ENCODE results near the gene RPS6KA2.

RPS6KA2 gene

GRCh38 chr6:166627033-166627874 lies at the start of gene RPS6KA2:
Gene RPS6KA2 (minus strand): TSS chr6:166627251. CDS start chr6:166627019, 232 bp downstream.
- TF ChIP-seq POLR2A (IDR thresholded peaks at IDR 0.05; ENCODE audit: low read depth, low read length): peak; percentile 81
- peak; percentile 87 for DNase-seq (ENCODE audit: insufficient read length, low spot score)
- no peak for FAIRE-seq

DNA sequence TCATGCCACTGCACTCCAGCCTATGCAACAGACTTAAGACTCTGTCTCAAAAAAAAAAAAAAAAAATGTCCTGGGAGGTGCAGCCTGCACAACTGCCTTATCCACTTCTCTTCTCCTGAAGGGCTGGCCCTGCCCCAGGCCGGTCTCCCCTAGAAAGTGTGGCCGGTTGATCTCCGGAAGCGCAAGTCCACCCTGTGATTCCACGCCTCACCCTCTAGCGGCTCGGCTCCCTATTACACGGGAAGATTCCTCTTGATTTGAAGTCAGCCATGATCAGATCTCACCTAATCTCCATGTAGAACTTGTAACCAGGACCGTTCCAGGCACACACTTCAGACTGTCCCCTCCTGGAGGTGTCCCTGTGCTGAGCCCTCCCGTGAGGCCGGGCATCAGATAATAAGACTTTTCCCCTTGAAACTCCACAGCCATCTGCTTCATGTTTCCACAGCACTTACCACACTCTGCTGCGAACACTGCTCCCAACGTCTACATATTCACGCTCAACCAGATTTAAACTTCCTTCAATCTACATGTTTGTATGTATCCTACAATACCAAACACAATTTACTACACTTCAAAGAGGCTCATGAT lies 49.3 kb upstream of the RPS6KA2 start:
- DNase-seq (ENCODE audit: insufficient read length, low spot score) (no peak), FAIRE-seq (no peak)
- no peak for TF ChIP-seq POLR2A (IDR thresholded peaks at IDR 0.05; ENCODE audit: low read depth, low read length)

DNA sequence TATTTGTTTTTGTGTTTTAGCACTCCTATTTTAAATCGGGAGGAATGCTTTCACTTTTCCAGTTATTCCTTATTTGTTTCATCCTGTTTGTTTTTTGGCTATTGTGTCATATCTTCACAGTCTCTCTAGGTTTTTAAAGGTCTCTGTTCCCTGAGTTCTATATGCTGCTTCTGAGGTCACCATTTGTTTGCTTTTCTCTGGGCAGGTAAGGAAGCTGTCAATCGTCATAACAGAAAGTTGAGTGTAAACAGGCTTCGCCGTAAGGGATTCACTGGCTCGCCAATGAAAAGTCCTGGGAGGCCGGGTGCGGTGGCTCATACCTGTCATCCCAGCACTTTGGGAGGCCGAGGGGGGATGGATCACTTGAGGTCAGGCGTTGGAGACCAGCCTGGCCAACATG lies 48.7 kb upstream of the RPS6KA2 start:
- DNase-seq (ENCODE audit: insufficient read length, low spot score) (no peak), FAIRE-seq (no peak)
- no peak for TF ChIP-seq POLR2A (IDR thresholded peaks at IDR 0.05; ENCODE audit: low read depth, low read length)

DNA sequence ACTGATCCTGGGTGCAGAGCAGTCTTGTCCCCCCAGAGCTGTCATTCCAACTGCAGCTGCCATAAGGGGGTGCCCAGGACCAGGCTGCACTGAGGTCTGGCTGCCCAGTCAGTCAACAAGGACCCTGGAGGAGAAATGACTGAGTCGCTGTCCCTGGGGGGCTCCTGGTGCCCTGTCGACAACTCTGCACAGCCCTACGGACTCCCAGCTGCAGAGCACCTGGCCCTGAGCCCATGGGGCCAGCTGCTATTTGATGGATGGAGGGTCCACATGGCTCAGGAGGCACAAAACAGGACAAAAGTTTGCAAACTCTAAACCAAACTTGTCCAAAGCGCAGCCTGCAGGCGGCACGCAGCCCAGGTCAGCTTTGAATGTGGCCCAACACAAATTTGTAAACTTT lies 46.3 kb upstream of the RPS6KA2 start:
- no peak for FAIRE-seq
- DNase-seq (ENCODE audit: insufficient read length, low spot score): no peak
- TF ChIP-seq POLR2A (IDR thresholded peaks at IDR 0.05; ENCODE audit: low read depth, low read length): no peak

DNA sequence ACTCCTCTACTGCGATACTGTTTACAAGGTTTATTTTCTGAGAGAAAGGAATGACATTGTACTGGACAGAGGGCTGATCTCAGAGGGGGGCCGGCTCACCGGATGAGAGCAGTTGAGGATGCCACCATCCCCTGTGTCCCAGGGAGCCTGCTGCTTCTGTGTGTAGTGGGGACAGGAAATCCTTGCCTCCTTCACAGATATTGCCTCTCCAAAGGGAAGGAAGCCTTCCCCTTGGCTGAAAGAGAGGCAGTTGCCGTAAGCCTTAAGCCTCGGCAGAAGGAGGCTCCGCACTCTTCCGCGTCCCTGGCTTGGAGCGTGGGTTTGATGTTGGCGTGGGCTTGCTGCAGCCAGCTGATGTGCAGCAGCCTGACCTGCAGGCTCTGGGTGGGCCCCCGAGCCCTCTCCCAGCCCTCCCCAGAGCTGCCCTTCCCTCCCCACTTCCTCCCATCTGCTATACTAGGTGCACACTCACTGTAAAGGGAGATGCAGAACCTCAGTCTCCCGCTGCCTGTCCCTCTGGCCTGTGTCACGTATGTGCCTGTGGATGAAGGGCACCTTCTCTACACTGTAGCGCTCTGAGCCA lies 45.7 kb upstream of the RPS6KA2 start:
- no peak for TF ChIP-seq POLR2A (IDR thresholded peaks at IDR 0.05; ENCODE audit: low read depth, low read length)
- FAIRE-seq: no peak
- no peak for DNase-seq (ENCODE audit: insufficient read length, low spot score)

- no peak for DNase-seq (ENCODE audit: insufficient read length, low spot score)
- FAIRE-seq: no peak
- TF ChIP-seq POLR2A (IDR thresholded peaks at IDR 0.05; ENCODE audit: low read depth, low read length): no peak
Observed at GRCh38 chr6:166672146-166672545, 45.1 kb upstream of the RPS6KA2 start.

DNA sequence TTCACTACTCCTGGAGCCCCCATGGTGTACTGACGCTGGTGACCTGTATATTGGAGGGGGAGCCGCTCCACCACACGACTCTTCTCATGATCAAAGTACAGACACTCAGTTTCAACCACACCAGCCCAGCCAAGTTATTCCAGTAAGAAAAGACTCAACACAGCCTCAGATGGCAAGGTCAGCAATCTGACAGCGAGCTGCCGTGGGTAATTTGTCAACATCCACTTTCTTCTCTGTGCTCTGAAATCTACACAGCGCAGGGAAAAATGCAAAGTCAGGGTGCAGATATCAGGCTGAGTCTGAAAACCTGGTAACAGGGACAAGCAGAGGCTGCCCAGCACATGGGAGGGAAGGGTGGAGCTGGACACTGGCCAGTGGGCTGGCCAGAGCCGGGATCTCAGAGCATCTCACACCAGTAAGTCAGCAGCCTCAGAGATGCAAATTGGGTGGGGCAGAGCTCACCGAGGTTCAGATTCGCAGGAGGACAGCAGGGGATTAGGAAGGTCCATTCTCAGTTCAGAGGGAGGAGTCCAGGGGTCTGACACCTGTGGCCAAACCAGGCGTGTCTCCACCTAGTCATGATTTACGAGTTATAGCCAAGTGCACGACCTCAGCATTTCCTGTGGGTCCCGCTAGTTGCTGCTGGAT lies 44.5 kb upstream of the RPS6KA2 start:
- no peak for TF ChIP-seq POLR2A (IDR thresholded peaks at IDR 0.05; ENCODE audit: low read depth, low read length)
- FAIRE-seq (no peak), DNase-seq (ENCODE audit: insufficient read length, low spot score) (no peak)

DNA sequence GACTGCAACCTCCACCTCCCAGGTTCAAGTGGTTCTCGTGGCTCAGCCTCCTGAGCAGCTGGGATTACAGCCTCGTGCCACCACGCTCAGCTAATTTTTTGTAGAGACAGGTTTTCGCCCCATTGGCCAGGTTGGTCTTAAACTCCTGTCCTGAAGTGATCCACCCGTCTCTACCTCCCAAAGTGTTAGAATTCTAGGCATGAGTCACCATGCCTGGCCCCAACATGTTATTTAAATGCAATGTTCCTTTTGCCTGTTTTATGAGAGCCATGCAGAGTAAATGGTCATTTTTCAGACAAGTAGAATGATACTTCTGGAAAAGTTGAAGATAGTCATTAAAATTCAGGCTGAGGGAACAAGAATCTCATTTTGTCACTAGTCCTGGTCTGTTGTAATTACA lies 43.8 kb upstream of the RPS6KA2 start:
- DNase-seq (ENCODE audit: insufficient read length, low spot score) (no peak), FAIRE-seq (no peak)
- no peak for TF ChIP-seq POLR2A (IDR thresholded peaks at IDR 0.05; ENCODE audit: low read depth, low read length)

DNA sequence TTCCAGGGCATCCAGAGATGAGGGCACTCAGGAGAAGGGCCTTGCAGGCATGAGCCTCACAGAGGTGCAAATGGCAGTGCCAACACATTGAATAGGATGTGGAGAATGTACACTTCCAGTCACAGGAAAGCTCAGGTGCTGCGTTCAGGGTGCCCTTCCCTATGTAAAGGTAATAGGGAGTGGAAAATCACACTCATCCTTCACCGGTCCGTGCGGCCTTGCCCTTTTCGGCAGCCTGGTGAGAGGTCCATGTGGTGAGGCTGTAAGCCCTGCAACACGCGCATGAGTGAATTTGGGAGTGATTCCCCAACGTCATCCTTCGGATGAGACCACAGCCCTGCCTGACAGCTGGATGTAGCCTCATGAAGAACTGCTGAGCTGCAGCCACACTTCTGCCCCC lies 43.0 kb upstream of the RPS6KA2 start:
- no peak for TF ChIP-seq POLR2A (IDR thresholded peaks at IDR 0.05; ENCODE audit: low read depth, low read length)

DNA sequence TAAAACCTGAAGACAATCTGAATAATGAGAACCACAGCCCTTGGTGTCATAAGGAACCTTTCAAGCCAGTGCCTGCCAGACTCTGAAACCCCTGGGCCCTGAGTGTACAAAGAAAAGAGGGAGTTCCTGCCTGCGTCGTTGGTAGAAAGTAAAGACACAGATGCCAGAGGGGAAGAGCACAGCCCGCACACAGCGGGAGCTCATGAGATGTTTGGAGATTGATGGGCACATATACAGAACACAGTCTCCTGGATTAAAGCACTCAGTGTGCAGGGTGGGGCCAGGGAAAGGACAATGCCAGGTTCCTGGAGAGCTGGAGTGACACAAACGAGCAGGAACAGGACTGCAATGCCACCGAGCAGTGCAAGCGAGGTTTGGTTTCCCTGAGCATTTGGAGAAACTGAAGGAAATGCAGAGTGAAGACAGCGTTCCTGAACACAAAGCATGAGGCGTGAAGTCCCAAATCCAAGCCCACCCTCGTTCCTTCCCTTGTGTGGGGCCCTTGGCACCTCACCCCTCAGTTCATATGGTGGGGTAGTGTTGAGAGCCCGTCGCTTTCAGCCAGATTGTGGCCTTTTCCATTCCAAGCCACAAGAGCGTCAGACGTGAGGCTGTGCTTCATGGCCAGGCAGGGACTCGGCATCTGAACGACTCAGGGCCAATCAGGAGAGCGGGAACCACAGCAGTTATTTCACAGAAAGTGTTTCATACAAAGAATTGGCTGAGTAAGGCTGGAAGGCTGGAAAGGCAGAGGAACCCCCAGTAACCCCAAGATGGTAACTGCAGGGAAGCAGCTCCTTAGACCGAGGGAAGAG lies 41.0 kb upstream of the RPS6KA2 start:
- TF ChIP-seq POLR2A (IDR thresholded peaks at IDR 0.05; ENCODE audit: low read depth, low read length): no peak
- FAIRE-seq: no peak
- DNase-seq (ENCODE audit: insufficient read length, low spot score): no peak

More for the DNA sequence above, 43.0 kb upstream of the RPS6KA2 start:
- FAIRE-seq: no peak
- DNase-seq (ENCODE audit: insufficient read length, low spot score): no peak

DNA sequence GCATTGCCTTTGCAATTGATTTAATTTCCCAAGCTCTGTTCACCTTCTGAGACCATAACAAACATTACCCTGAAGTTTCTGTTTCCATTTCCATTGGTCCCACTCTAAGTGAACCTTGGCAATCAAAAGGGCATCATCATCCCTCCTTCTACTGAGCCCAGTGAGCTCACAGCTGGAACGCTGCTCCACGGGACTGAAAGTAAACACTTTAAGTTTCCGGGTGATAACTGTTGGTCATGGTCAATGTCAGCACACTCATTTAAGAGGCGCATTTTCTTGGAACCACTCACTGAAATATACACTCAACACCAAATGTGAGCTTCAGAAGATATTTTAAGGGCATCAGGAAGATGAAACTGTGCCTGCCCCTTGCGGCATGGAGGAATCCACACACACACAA lies 37.1 kb upstream of the RPS6KA2 start:
- no peak for DNase-seq (ENCODE audit: insufficient read length, low spot score)
- TF ChIP-seq POLR2A (IDR thresholded peaks at IDR 0.05; ENCODE audit: low read depth, low read length): no peak
- no peak for FAIRE-seq

GRCh38 chr6:166663568-166663967 lies 36.5 kb upstream of the RPS6KA2 start:
- TF ChIP-seq POLR2A (IDR thresholded peaks at IDR 0.05; ENCODE audit: low read depth, low read length): no peak
- DNase-seq (ENCODE audit: insufficient read length, low spot score) (no peak), FAIRE-seq (no peak)

DNA sequence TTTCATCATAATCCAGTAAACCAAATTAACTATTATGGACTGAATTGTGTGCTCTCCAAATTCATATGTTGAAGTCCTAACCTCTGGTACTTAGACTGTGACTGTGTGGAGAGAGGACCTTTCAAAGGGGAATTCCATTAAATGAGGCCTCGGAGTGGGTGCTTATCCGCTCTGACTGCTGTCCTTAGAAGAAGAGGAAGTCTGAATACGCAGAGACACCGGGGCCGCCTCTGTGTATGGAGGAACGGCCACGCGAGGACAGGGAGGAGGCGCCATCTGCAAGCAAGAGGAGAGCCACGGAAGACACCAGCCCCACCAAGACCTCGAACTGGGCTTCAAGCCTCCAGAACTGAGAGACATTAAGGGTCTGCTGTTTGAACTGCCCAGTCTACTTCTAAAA lies 35.6 kb upstream of the RPS6KA2 start:
- FAIRE-seq (no peak), DNase-seq (ENCODE audit: insufficient read length, low spot score) (no peak)
- no peak for TF ChIP-seq POLR2A (IDR thresholded peaks at IDR 0.05; ENCODE audit: low read depth, low read length)
